GM12878 (cell line): ENCODE data around the gene COL5A1. TPM values are rescaled to one million over a fixed set of nuclear protein-coding genes. Genes with fewer than 3 reads are reported as not detected.

Experiments used
- ATAC-seq: fragments of 200-7000 bp; cut with Tn5 transposase; 3 replicates; pipeline ENCODE4 v1.9.1; 2020; ENCODE audit warnings: mild to moderate bottlenecking, moderate library complexity
- BruUV-seq: library from RNA; stranded (reverse); fragments of 400-500 nt; replicated peaks from 2 replicates; lab custom pipeline; 2021; lab: Mats Ljungman, UMichigan
- CTCF ChIA-PET: fragments of 300-600 bp; sonication (Branson Sonifier 250); formaldehyde crosslinking; extraction: SDS; loops from one replicate; lab custom pipeline; 2021; ENCODE audit warnings: inconsistent platforms; lab: Yijun Ruan, JAX
- POLR2A ChIA-PET: fragments of 350-600 bp; formaldehyde crosslinking; extraction: SDS; loops from one replicate; lab custom pipeline; 2021; ENCODE audit warnings: inconsistent platforms; lab: Charles Lee
- RAD21 ChIA-PET: fragments of 300-600 bp; sonication (Branson Sonifier 250); formaldehyde crosslinking; loops from one replicate; lab custom pipeline; 2023; ENCODE audit warnings: antibody characterized with exemption; ENCODE audit not compliant: unreplicated experiment; lab: Charles Lee
- SMC1A ChIA-PET: fragments of 300-600 bp; sonication (Branson Sonifier 250); formaldehyde crosslinking; loops from one replicate; lab custom pipeline; 2023; ENCODE audit not compliant: unreplicated experiment, uncharacterized antibody; lab: Charles Lee
- DNase-seq: peaks from one replicate; pipeline ENCODE4 v3.0.0-alpha.2; 2011; ENCODE audit warnings: low read depth, low spot score
- FAIRE-seq: peaks from 3 replicates; lab custom pipeline; 2011; peaks lifted over from hg19 to GRCh38; lab: Jason Lieb, UNC
- H2AFZ ChIP-seq: 2 replicates; pipeline ENCODE4 v1.6.0; 2011; ENCODE audit warnings: low read depth, low read length, control low read depth; ENCODE audit not compliant: control insufficient read depth
- H3K27ac ChIP-seq: 2 replicates; pipeline ENCODE4 v1.5.1; 2011; ENCODE audit warnings: control low read depth; ENCODE audit not compliant: control insufficient read depth, insufficient read depth
- H3K27me3 ChIP-seq, 2 experiments: replicated peaks in 1 of 2; 2 replicates each; pipeline versions ENCODE4 v1.6.0 to v1.6.1; 2011; ENCODE audit warnings: low read length in 1 of 2; ENCODE audit not compliant: control insufficient read depth in 2 of 2, insufficient read depth in 2 of 2
- H3K36me3 ChIP-seq, 2 experiments: 2 replicates each; pipeline ENCODE4 v1.5.1; 2011; ENCODE audit warnings: low read length in 1 of 2; ENCODE audit not compliant: control insufficient read depth in 2 of 2, insufficient read depth in 2 of 2
- H3K4me1 ChIP-seq: 2 replicates; pipeline ENCODE4 v1.6.1; 2011; ENCODE audit warnings: mild to moderate bottlenecking, low read length, moderate library complexity, mixed read lengths; ENCODE audit not compliant: control insufficient read depth, insufficient read depth
- H3K4me2 ChIP-seq: 2 replicates; pipeline ENCODE4 v1.6.0; 2011; ENCODE audit warnings: control low read depth; ENCODE audit not compliant: control insufficient read depth, insufficient read depth
- H3K4me3 ChIP-seq: fragments of 200-600 bp; sonication (generic); 2 replicates; pipeline ENCODE4 v1.5.1; 2016
- H3K79me2 ChIP-seq: 2 replicates; pipeline ENCODE4 v1.6.0; 2011; ENCODE audit warnings: low read length; ENCODE audit not compliant: control insufficient read depth, insufficient read depth
- H3K9ac ChIP-seq: 2 replicates; pipeline ENCODE4 v1.8.0; 2011; ENCODE audit warnings: low read length, control low read depth, mixed read lengths; ENCODE audit not compliant: control insufficient read depth, insufficient read depth
- H3K9me3 ChIP-seq: replicated peaks from 3 replicates; pipeline ENCODE4 v1.5.1; 2011; ENCODE audit warnings: mild to moderate bottlenecking, low read length; ENCODE audit not compliant: control insufficient read depth, insufficient read depth
- H4K20me1 ChIP-seq: 2 replicates; pipeline ENCODE4 v1.6.0; 2011; ENCODE audit not compliant: control insufficient read depth, insufficient read depth
- ATF7 ChIP-seq: fragments of 450-650 bp; IDR thresholded peaks from 2 replicates; pipeline ENCODE4 v1.6.1; 2016; ENCODE audit warnings: low read depth, mild to moderate bottlenecking
- BCL3 ChIP-seq: IDR thresholded peaks from 2 replicates; pipeline ENCODE4 v1.6.1; 2011; ENCODE audit warnings: borderline replicate concordance, low read depth, mild to moderate bottlenecking, moderate library complexity, low read length; ENCODE audit not compliant: insufficient read depth, poor library complexity, severe bottlenecking
- BMI1 ChIP-seq: fragments of 450-650 bp; IDR thresholded peaks from 2 replicates; pipeline ENCODE4 v1.6.1; 2016; ENCODE audit warnings: mild to moderate bottlenecking, moderate library complexity, borderline replicate concordance
- CREM ChIP-seq: IDR thresholded peaks from 2 replicates; pipeline ENCODE4 v1.6.1; 2014; ENCODE audit warnings: antibody characterized with exemption, low read depth
- PKNOX1 ChIP-seq: fragments of 450-650 bp; IDR thresholded peaks from 2 replicates; pipeline ENCODE4 v1.6.1; 2016; ENCODE audit warnings: mild to moderate bottlenecking
- RCOR1 ChIP-seq: conservative IDR thresholded peaks from 2 replicates; pipeline ENCODE4 v1.6.1; 2012; ENCODE audit warnings: low read depth, low read length, improper control_type of control experiment
- WGBS: methylation state at CpG from one replicate; pipeline ENCODE4 v1.1.6; 2016; ENCODE audit warnings: low lambda C conversion rate; ENCODE audit not compliant: insufficient replicate concordance, insufficient coverage; ENCODE audit errors: missing lambda C conversion rate; 5-methylcytosine and 5-hydroxymethylcytosine counted together
- in situ Hi-C: fragments of 300-500 bp; cut with MboI; formaldehyde crosslinking; loops from 9 replicates; pipeline ENCODE4 v1.14.3; 2018; ENCODE audit warnings: mixed read lengths
- intact Hi-C: fragments of 100-400 bp; cut with micrococcal nuclease; formaldehyde crosslinking; loops from one replicate; pipeline ENCODE4 v1.14.2; 2022; ENCODE audit not compliant: unreplicated experiment
- polyA plus RNA-seq, 11 experiments: library from polyadenylated mRNA; depleted of rRNA in 4 of 11; unstranded in 6 of 11; stranded (reverse) in 5 of 11; fragments of >200 nt; fragmentation: Nextera tagmentation in 4 of 11; fragmentation: Illumina TruSeq in 1 of 11; extraction: Ambion mirVana in 4 of 11; extraction: Trizol in 1 of 11; gene quantifications; 1 replicate in 1 of 11; 2 replicates in 10 of 11; pipeline versions ENCODE4 v1.2.1 to v1.2.3, GENCODE V29; 2011 to 2016; ENCODE audit warnings: inconsistent platforms in 2 of 11, missing spikeins in 2 of 11, low read depth in 1 of 11
- total RNA-seq, 4 experiments: library from RNA; depleted of rRNA in 3 of 4; stranded (reverse); fragments of >200 nt in 3 of 4; fragmentation: Illumina TruSeq in 1 of 4; extraction: Trizol in 1 of 4; gene quantifications; 2 replicates each; pipeline versions ENCODE4 v1.2.1 to v1.2.3, GENCODE V29; 2013 to 2021

The COL5A1 gene
- total and polyA plus RNA-seq, 10 of the 15 experiments (the other 5 are each of a cell fraction or from before 2014, with no cell fraction given) = under 0.01 to 0.15 (median 0.13) TPM; not detected in 4

GRCh38 chr9:134696433-134696832, 54.8 kb downstream of the COL5A1 start:
- Histone ChIP-seq H3K27ac (no peak overlapping the region), H3K4me1 (no peaks in the 10 kb centered on the region), H3K36me3 (no peaks in the 10 kb centered on the region), H3K9ac (no peak overlapping the region), H2AFZ (no peak overlapping the region), H3K27me3 (no peaks in the 10 kb centered on the region), H3K9me3 (no peaks in the 10 kb centered on the region), H3K4me3 (no peak overlapping the region), H4K20me1 (no peaks in the 10 kb centered on the region), H3K79me2 (no peaks in the 10 kb centered on the region), H3K4me2 (no peak overlapping the region)
- WGBS = 25% methylated on average over 8 of the region's 8 CpGs
- POLR2A ChIA-PET = no interaction called here
- ATAC-seq (no peak), FAIRE-seq (no peak), DNase-seq (no peak)
- intact Hi-C loops (loop anchor here (5.0 kb wide), 1 partner anchor 286 kb away; no protein-coding TSS in a partner anchor), in situ Hi-C loops (loop anchor here (5.0 to 10.0 kb wide), 2 partner anchors 286 to 648 kb away; no protein-coding TSS in a partner anchor)
- SMC1A ChIA-PET = no interaction called here
- CTCF ChIA-PET = interaction anchor here (1.7 kb wide), 1 partner anchor 240 kb away, joined by 5 read pairs; no protein-coding TSS in a partner anchor
- RAD21 ChIA-PET = no interaction called here
- BruUV-seq = no TSS peak
- no peak for TF ChIP-seq BMI1
- no peak for TF ChIP-seq ATF7
- no peak for TF ChIP-seq CREM
- TF ChIP-seq, all 136 proteins: peak for 0

DNA sequence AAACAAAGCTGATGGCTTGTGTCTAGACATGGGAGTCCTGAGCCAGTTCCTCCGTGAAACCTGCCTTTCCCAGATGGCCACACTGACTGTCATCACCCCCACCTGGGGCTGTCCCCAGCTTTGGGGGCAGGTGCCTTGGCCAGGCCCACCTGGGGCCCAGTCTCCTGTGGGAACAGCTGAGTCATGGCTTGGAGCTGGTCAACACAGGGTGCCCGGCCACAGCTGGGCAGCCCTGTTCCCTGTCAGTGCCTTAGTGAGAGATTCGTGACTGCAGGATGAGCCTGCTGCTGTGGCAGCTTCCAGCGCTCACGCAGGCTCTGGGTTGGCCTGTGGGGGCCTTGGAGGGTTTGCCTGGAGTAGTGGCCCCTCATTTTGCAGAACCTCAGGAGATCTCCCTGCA, 56.5 kb downstream of the COL5A1 start:
- ChIA-PET SMC1A (no interaction called here), POLR2A (no interaction called here), CTCF (interaction anchor here (0.7 to 2.4 kb wide), 5 partner anchors 9 to 285 kb away, joined by 3 to 8 read pairs (median 5); no protein-coding TSS in a partner anchor), RAD21 (interaction anchor here (0.7 to 0.9 kb wide), 3 partner anchors 161 to 292 kb away, joined by 3 read pairs; no protein-coding TSS in a partner anchor)
- in situ Hi-C loops (loop anchor here (5.0 to 10.0 kb wide), 2 partner anchors 284 to 647 kb away; no protein-coding TSS in a partner anchor), intact Hi-C loops (loop anchor here (1.0 to 5.0 kb wide), 2 partner anchors 41 to 284 kb away; no protein-coding TSS in a partner anchor)
- Histone ChIP-seq H3K4me3 (no peak overlapping the region), H4K20me1 (no peaks in the 10 kb centered on the region), H3K79me2 (no peaks in the 10 kb centered on the region), H2AFZ (no peak overlapping the region), H3K27me3 (no peaks in the 10 kb centered on the region; a peak in 1 of 4 replicates), H3K4me1 (no peaks in the 10 kb centered on the region), H3K9me3 (no peaks in the 10 kb centered on the region), H3K27ac (no peak overlapping the region), H3K36me3 (no peaks in the 10 kb centered on the region), H3K9ac (no peak overlapping the region), H3K4me2 (no peak overlapping the region)
- no peak for ATAC-seq
- 6% methylated on average over 5 of the region's 5 CpGs for WGBS
- BruUV-seq = no TSS peak
- no peak for FAIRE-seq
- DNase-seq = no peak
- no peak for TF ChIP-seq RCOR1
- no peak for TF ChIP-seq PKNOX1
- no peak for TF ChIP-seq BCL3
